ENCODE measurements around the gene RAB40B.

Gene RAB40B

DNA sequence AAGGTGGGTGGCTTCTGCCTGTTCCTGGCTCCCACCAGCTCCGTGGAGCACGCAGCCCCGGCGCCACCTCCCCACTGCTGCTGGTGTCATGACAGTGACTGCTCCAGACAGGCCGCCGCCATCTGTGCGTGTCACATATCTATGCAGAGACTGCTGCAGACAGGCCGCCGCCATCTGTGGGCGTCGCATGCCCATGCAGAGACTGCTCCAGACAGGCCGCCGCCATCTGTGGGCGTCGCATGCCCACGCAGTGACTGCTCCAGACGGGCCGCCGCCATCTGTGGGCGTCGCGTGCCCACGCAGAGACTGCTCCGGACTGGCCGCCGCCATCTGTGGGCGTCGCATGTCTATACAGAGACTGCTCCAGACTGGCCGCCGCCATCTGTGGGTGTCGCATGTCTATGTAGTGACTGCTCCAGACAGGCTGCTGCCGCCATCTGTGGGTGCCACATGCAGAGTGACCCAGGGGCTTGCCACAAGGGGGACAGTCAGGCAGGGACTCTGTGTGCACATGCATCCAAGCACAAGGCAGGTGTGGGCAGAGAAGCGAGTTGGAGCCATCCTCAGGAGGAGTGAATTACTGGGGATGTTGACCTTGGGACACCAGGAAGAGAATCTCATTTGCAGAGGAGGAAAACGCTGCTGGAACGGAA lies 14.7 kb upstream of the RAB40B start:
- no peak for DNase-seq

DNA sequence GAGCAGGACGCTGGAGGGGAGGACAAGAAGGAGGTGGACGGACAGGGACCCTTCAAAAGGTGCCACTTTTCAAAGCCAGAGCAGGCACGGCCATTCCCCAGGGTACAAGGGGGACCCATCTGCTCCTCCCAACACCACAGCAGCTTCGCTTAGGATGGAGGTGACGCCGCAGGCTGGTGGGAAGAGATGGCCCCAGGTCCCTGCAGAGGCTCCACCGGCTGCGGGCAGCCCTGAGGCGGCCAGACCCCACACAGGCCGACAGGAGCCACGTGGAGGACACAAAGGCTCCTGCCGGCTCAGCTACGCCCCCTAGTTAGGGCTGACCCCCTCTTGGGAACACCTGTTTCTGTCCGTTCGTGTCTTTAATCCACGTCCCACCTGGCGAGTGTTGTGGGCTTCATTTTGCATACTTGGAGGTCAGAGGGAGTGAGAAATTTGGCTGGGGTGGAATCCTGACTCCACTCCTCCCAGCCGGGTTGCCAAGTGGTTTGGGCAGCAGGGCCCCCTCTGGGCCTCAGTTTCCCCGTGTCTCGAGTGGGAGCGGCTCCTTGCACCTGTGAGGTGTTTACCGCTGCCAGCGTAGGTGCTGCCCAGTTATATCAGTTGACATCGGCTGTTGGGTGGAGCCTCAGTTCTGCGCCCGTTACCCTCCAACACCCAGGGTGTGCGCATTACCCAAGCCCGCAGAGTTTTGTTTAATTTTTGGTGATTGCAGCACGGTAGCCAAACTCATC lies 12.2 kb upstream of the RAB40B start:
- DNase-seq = no peak

DNA sequence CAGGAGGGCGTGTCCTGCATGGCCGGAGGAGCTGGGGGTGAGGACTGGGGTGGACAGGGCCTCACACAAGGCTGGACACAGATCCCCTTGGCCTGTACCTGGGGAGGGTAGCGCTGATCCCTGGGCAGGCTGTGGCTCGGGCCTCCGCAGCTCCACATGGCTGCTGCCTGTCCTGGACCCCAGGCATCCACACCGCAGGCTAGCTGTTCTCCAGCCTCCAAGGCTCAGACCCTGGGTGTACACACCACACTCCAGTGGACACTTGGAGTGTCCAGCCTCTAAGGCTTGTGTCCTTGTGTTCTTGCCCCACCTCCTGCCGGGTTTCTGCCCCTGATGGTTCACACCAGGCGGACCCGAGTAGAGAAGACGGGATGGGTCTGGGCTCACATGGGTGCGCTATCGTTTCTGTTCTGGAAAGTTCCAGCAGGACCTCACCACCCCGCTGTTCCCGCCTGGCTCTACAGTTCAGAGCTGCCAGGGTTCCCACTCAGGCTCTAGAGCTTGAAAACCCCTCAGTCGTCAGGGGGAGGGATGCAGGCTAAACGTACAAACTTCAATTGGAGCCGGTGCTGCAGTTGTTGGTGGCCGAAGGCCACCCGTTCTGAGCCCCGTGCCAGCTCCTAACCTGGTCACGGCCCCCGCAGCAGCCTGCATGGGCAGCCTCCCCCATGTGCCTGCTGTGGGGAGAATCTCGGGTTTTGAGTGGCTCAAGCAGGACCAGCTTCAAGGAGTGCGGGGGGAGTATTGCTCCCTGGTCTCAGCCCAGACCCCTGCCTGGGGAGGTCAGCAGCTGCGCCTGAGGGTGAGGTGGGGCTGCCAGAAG lies 11.4 kb upstream of the RAB40B start:
- DNase-seq = no peak

DNA sequence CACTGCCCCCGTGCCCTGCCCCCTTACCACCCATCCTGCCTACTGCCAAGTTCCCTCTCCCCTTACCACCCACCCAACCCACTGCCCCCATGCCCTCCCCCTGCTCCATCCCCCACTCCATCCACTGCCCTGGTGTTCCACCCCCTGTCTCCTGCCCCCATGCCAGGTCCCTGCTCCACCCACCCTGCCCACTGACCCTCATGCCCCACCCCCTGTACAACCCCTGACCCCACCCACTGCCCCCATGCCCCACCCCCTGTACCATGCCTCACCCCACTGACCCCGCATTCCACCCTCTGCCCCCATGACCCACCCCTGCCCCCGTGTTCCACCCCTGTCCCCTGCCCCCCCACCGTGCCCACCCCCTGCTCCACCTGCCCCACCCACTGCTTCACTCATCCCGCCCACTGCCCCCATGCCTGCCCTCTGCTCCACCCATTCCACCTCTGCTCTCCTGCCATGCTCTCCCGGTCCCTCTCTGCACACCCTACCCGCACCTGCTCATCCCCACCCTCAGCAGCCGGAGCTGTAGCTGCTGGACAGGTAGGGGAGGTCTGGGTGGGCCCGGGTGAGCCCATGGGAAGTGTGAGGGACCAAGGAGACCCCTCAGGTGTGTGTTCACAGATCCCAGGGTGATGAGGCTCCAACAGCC lies 10.7 kb upstream of the RAB40B start:
- no peak for DNase-seq

DNA sequence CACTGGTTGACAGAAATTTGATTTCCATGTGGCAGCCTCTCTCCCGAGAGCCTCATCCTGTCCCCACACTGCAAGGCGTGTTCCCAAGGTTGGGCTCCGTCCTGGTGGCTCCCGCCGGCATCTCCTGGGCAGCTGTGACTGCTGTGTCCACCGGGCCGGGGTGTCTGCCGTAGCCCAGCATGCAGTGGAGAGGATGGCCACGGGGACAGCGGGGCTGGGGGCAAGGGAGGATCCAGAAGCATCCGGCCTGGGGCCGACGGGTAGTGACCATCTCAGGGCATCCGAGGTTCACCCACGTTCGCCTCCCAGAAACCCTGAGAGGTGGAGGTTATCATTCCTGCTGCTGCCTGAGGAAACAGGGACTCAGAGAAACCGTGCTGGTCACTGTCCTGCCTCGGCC lies 7.3 kb upstream of the RAB40B start:
- DNase-seq = no peak

DNA sequence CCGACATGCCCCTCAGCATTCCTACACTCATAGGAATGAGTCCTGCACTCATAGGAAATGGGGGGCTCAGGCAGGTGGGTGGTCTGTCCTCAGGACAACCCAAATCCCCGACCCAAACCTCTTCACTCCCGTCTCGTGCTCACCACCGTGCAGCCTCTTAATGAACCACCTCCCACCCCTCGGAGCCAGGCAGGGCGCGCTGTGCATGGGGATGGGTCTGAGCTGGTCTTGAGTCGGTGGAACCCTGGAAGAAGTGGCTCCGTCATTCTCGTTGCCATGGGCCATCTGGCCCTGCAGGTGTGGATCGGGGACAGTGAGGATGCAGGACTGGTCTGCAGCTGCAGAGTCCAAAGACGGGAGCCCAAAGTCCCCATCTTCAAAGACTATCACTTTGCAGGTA lies 6.4 kb upstream of the RAB40B start:
- no peak for DNase-seq

DNA sequence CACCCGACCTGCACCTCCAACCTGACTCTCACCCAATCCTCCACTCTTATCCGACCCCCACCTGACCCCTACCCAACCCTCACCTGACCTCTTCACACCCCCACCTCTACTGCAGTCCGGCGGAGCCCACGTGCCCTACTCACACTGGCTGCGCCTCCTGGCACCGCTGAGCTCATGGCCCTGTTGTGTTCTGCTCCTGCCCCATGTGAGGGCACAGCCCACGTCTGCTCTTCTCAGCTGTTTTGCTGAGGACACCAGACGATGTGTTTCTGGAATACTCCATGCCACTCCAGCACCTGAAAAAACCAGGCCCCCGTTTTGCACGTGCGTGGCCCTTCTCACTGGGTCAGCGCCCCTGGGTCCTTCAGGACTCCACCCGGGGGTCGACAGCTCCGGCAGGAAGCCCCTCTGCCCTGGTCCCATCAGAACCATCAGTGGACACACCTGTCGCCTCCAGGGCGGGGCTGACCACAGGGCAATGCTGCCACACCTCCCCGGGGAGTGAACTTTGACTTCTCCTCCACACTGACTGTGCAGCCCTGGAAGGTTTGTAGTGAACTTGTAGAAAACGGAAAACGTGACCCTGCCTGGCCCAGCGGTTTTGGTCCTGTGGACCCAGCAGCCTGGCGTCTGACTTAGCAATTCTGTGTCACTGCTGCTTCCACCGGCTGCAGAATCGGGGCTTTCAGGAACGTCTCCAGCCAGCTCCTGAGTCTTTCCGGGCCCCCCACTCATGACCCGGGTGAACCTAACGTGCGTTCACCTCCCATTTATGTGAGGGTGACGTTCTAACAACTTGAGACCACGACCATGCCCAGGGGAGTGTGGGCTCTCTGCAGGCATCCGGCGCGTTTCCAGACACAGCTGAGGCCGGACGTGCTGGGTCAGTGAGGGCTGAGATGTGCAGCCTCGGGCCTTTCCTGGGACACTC lies 5.7 kb upstream of the RAB40B start:
- no peak for DNase-seq

DNA sequence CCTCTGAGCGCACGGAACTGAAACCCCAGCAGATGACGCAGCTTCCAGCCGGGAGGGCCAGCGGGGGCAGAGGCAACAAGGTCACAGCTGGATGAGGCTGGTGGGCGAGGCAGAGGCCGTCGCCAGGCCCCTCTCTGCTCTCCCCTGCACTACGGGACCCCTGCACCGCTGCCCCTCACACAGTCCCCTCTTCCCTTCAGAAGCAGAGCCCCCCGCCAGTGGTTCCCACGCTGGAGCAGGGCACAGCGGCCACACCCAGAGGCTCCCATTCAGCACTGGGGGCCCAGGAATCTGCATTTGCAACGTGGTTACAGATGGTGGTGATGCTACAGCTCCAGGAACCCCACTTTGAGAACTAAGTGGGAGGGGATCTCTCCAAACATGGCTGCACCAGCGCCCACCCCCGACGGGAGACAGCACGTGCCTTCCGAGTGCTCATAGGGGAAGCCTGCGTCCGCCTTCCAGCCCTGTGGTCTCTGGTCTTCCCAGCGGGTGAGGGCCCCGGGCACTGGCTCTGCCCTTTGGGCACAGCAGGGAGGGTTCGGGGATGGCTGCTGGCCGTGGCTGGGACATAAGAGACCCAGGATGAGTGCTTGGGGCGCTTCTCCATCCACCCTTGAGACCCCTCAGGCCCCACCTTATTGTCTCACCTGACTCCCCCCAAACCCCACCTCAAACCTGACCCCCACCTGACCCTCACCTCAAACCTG lies 4.7 kb upstream of the RAB40B start:
- no peak for DNase-seq

DNA sequence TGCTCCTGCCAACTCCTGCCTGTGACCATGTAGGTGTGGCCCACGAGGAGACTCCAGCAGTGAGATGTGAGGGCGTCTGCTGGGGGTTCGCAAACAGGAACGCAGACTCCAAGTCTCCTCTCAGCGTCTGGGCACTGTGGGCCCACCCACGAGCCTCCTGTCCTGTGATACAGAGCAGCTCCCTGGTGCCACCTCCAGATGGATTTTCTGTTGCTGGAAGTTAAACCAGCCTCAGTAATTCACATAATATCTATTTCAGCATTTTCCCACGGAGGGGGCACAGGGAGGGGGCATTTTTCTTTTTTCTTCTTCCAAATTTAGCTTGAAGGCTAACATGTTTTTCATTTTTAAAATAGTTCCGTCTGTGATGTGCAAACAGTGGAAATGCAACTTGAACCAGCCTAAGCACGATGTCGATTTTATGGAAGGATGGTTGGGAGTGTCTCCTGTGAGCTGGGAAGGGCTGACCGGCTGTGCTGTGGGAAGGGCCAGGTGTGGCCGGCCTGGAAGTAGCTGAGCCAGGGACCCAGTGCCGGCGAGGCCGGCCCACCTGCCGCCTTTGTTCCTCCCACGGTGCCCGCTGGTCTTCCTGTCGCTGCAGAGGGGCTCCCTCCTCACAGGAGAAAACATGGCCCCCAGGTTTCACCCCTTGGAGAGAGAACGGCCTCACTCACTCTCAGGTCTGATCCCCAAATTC lies 3.9 kb upstream of the RAB40B start:
- no peak for DNase-seq

DNA sequence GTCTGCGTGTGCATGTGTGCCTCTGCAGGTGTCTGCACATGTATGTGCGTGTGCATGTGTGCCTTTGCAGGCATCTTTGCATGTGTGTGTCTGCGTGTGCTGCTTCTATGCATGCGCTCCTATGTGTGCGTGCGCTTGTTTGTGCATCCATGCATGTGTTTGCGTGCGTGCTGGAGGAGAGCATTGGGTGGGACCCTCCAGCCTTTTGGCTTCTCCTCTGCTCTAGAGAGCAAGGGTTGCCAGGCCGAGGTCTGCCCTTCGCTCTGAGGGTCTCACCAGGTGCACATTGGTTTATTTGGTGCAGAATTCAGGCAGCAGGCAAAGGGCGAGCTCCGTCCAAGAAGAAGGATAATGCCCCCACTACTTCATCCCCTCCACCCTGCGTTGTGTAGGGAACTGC lies 1.1 kb upstream of the RAB40B start:
- DNase-seq = no peak

DNA sequence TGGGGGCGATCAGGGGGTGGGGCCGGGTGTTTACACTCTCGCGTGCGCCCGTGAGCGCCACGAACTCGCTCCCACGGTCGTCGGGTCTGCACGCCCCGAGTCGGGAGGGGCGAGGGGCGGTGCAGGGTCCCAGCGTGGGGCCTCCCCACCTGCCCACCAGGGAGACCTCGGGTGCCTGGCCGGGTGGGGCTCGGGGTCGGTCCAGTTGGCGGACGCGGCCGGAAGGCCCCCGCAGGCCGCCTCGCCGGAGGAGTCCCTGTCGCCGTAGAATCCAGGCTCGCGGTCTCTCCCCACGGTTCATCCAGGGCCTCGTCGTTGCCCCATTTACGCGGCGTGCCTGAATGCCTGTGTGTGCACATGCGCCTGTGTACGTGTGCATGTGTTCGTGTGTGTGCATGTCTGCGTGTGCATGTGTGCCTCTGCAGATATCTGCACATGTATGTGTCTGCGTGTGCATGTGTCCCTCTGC lies 510 bp upstream of the RAB40B start:
- no peak for DNase-seq

DNA sequence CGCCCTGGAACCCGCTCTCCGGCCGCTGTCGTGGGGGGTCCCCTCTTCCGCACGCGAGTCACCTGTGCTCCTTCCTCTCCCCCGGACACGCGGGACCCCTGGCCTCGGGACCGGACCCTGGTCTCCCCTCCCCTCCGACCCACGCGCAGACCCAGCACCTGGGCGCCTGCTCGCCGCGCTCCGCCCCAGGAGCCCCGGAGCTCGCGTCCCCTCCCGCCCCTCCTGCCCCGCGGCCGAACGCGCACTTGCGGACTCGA lies 762 bp downstream of the RAB40B start:
- DNase-seq = no peak

DNA sequence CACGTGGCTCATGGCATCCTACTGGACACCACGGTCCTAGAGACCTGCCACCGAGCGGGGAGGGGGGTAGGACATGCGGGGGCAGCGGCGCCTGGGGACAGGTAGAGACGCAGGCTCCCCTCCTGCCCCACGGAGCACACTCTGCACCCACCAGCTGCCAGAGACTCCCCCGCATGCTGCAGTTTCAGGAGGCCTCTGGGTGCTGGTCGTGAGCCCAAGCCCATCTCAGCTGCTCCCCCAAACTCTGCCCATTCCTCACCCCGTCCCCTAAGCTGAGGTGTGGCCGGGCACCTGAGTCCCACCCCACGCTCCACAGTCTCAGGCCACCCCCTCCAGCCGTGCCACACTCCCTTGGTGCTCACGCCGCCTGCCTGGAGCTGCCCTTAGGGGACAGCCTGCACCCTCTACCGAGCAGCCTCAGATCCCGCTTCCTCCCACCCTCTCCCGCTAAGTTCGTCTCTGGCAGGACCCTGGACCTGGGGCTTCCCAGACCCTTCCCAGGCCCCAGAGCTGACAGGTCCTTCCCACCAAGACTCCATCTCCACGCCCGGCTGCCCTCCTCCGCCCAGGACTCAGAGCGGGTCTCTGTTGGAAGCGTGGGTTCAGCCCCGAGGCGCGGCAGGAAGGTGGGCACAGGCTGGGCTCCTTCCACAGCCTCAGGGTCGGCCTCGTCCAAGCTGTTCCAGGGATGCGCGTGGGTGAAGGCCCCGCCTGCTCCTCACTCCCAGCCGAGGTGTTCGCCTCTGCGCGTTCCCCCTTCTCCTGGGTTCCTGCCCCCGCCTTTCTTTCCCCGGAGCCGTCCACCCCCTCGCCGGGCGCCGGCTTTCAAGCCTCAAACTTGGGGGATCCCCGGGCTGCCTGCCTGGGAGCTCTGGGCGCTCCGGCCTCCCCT lies 1.3 kb downstream of the RAB40B start:
- no peak for DNase-seq

DNA sequence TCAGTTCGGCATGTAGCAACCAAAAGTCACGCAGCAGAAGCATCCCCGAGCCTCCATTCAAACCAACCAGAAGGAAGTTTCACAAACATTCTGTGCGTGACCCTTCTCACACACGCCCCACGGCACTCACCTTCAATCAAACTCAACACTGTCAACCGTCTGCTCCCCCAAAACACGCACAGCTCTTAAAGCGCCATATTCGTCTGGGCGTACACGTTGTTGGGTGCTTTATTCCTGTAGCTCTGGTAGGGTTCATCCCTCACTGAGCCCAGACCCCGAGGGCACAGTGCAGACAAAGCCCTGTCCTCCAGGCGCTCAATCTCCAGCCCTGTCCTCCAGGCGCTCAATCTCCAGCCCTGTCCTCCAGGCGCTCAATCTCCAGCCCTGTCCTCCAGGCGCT lies 2.2 kb downstream of the RAB40B start:
- DNase-seq = no peak

DNA sequence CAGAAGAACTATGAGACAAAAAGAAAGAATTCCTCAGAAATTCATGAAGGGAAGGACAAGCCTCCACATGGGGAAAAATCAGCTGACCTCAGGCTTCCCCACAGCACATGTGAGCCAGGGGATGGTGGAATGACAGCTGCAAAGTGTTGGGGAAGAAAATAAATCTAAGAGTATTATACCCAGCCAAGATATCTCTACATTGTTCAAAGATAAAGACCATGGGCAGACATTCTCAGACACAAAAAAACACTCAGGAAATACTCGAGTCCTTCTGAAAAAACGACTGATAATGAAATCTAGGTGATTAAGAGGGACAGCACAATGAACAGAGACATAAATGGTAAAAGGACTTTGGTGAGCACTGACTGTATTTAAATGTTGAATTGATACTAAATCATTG lies 3.9 kb downstream of the RAB40B start:
- no peak for DNase-seq

DNA sequence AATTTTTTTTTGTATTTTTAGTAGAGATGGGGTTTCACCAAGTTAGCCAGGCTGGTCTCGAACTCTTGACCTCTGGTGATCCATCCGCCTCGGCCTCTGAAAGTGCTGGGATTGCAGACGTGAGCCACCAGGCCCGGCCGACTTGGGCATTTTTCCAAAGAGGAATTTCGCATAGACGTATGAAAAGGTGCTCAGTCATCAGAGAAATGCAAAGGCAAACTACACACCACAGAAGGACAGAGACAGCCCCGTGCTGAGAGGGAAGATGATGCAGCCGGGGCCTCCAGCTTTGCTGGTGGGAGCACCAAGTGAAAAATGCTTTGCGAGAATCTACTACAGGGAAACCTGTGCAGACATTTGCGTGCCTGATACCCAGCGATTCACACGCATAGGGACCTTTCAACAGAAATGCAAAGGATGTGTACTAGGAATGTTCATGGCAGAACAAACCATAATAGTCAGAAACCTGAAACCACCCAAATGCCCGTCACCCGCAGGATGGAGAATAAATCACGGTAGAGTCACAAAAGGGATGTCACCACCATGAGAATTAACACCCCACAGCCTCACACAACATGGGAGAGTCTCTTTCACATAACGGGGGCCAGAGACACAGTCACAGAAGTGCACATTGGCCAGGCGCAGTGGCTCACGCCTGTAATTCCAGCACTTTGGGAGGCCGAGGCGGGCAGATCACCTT lies 5.2 kb downstream of the RAB40B start:
- DNase-seq = no peak

DNA sequence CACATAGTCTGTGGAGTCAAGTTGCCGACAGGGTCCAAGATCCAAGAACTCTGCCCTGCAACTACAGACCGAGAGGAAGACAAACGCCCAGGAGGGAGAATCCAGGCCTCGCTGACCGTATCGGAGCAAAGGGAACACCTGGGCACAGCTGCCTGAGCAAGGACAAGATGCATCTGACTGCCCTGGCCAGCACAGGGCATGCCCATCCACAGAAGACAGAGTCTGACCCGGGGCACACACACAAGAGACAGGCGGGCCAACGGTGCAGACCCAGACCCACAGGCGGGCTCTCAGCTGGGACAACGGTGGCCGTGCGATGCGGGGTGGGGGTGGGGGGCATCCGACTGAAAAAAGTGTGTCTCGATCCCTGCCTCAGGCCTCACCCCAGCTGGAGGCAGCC lies 6.2 kb downstream of the RAB40B start:
- DNase-seq = no peak

DNA sequence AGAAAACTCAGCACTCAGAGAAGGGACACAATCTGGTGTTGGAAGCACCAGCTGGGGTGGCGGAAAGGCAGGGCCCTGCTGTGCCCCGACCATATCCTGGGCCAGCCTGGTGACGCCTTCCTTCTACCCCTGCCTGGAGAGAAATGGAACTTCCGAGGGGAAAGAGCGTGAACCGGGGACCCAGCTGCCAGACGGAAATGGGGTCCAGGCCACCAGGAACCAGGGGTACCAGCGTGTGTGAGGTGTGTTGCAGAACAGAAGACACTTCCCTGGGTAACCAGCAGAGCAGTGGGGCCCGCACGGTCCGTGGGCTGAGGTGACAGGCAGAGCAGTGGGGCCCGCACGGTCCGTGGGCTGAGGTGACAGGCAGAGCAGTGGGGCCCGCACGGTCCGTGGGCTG lies 6.8 kb downstream of the RAB40B start:
- no peak for DNase-seq

DNA sequence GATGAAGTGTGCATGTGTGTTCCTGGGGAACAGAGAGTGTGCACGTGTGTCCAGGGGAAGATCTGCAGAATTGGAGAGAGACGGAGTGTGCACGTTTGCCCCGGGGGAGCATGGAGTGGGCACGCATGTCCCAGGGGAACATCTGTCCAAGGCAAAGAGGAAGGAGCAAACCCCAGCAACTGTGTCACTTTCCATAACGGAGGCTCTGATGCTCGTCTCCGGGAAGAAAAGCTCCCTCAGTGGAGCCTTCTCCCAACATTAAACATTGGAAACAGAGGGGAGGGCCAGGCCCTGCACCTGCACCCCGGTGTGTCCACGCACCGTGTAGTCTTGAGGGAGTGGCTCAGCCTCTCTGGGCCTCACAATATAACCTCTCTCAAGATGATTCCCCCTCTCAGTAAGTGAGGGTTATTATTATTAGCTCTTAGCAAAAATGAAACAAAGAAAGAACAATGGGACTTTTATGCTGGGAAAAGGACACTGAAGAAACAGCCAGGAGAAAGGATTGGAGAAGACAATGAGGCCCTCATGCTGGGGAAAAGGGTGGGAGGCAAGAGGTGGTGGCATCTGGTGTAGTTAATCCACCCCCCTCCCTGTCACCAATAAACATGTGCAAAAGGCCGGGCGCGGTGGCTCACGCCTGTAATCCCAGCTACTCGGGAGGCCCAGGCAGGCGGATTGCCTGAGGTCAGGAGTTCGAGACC lies 7.6 kb downstream of the RAB40B start:
- DNase-seq = no peak
